K562 (cell line): ENCODE data around the gene IGF2R. TPM values are rescaled to one million over a fixed set of nuclear protein-coding genes. Genes with fewer than 3 reads are reported as not detected.

ENCODE experiments used
- CBX3 ChIP-seq, 2 experiments: IDR thresholded peaks; 1 replicate in 1 of 2; 2 replicates in 1 of 2; pipeline ENCODE4 v1.6.1; 2012; ENCODE audit warnings: inconsistent platforms in 2 of 2, low read length in 2 of 2, borderline replicate concordance in 1 of 2, control low read depth in 1 of 2
- CEBPB ChIP-seq: fragments of 450-650 bp; IDR thresholded peaks from 2 replicates; pipeline ENCODE4 v1.6.1; 2016; ENCODE audit warnings: missing genetic modification characterization, missing compliant biosample characterization
- CEBPG ChIP-seq, 3 experiments: fragments of 200-800 bp in 1 of 3; sonication (Bioruptor generic) in 1 of 3; sonication (generic) in 1 of 3; formaldehyde crosslinking in 1 of 3; IDR thresholded peaks in 2 of 3; conservative IDR thresholded peaks in 1 of 3; 2 replicates each; pipeline versions ENCODE4 v1.6.1 to v1.8.0; 2016 to 2022; ENCODE audit warnings: missing compliant biosample characterization in 2 of 3, missing genetic modification characterization in 2 of 3, mild to moderate bottlenecking in 1 of 3, missing genetic modification reagents in 1 of 3
- EHMT2 ChIP-seq: fragments of 450-650 bp; IDR thresholded peaks from 2 replicates; pipeline ENCODE4 v1.6.1; 2018; ENCODE audit warnings: antibody characterized with exemption
- HDAC8 ChIP-seq: fragments of 450-650 bp; IDR thresholded peaks from 2 replicates; pipeline ENCODE4 v1.6.1; 2016; ENCODE audit warnings: mild to moderate bottlenecking, missing genetic modification characterization, moderate library complexity, missing compliant biosample characterization
- KAT7 ChIP-seq: sonication (generic); formaldehyde crosslinking; IDR thresholded peaks from 2 replicates; pipeline ENCODE4 v1.8.0; 2022; ENCODE audit warnings: missing genetic modification reagents, mild to moderate bottlenecking, borderline replicate concordance
- PCBP1 ChIP-seq: fragments of 200-400 bp; formaldehyde crosslinking; IDR thresholded peaks from 2 replicates; pipeline ENCODE4 v1.6.1; 2018; ENCODE audit warnings: mild to moderate bottlenecking, low read depth, low read length; ENCODE audit not compliant: poor library complexity, severe bottlenecking
- POLR2G ChIP-seq: fragments of 200-400 bp; formaldehyde crosslinking; IDR thresholded peaks from 2 replicates; pipeline ENCODE4 v1.6.1; 2017; ENCODE audit warnings: low read depth, mild to moderate bottlenecking, antibody characterized with exemption, low read length, moderate library complexity
- STAT6 ChIP-seq: sonication (generic); formaldehyde crosslinking; IDR thresholded peaks from 2 replicates; pipeline ENCODE4 v1.8.1; 2023; ENCODE audit warnings: mild to moderate bottlenecking, missing genetic modification reagents
- ZNF707 ChIP-seq: fragments of 250-450 bp; sonication (Bioruptor Pico); conservative IDR thresholded peaks from 2 replicates; pipeline ENCODE4 v1.8.0; 2022; ENCODE audit warnings: inconsistent platforms, mild to moderate bottlenecking, moderate library complexity
- polyA plus RNA-seq, 8 experiments: library from polyadenylated mRNA; depleted of rRNA in 4 of 8; stranded (reverse) in 5 of 8; unstranded in 3 of 8; fragments of >200 nt; fragmentation: Nextera tagmentation in 2 of 8; fragmentation: Illumina TruSeq in 1 of 8; extraction: Ambion mirVana in 2 of 8; extraction: Trizol in 1 of 8; gene quantifications; 2 replicates each; pipeline versions ENCODE4 v1.2.1 to v1.2.3, GENCODE V29; 2011 to 2014; ENCODE audit warnings: inconsistent platforms in 1 of 8, missing spikeins in 1 of 8
- total RNA-seq, 7 experiments: library from RNA; depleted of rRNA in 6 of 7; stranded (reverse); fragments of >200 nt in 6 of 7; fragmentation: Illumina TruSeq in 2 of 7; extraction: Trizol in 2 of 7; gene quantifications; 2 replicates each; pipeline versions ENCODE4 v1.2.1 to v1.2.3, GENCODE V29; 2011 to 2021; ENCODE audit warnings: low replicate concordance in 1 of 7
- TF ChIP-seq, protein P1 (sequence below), 2 experiments: fragments of 450-650 bp; formaldehyde crosslinking in 1 of 2; IDR thresholded peaks; 2 replicates each; pipeline versions ENCODE4 v1.4.0 to v1.6.1; 2014 to 2020; ENCODE audit warnings: mild to moderate bottlenecking in 2 of 2, borderline replicate concordance in 1 of 2, low read depth in 1 of 2
- TF ChIP-seq, protein P2 (sequence below): fragments of 450-650 bp; IDR thresholded peaks from 2 replicates; pipeline ENCODE4 v1.6.1; 2016; ENCODE audit warnings: mild to moderate bottlenecking

IGF2R gene
- total and polyA plus RNA-seq, 9 of the 15 experiments (the other 6 are each of a cell fraction or from before 2014, with no cell fraction given): 3.5 to 92.3 (median 34.5) TPM

DNA sequence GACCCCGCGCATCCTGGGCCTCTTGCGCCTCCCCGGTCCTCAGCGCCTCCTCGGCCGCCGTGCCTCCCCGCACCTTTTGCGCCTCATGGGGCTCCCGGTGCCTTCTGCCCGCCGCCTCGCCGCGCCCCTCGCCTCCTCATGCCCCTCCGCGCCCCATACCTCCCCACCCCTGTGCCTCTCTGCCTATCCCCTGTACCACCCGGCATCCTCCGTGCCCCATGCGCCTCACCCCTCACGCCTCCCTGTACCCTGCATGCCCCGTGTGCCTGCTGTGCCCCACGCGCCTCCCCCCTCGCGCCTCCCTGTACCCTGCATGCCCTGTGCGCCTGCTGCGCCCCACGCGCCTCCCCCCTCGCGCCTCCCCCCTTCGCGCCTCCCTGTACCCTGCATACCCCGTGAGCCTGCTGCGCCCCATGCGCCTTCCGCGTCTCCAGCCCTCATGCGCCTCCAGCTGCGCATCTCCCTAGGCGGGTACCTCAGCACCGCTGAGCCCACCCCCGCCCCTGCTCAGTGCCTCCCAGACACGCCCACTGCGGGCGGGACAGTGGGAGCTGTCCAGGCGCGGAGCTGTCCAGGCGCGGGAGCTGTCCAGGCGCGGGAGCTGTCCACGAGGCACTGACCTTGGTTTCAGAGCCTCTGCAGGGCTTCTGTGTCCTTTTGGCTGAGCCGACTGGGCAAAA lies 37.1 kb downstream of the IGF2R start (continued):
- TF ChIP-seq, protein P1, sequence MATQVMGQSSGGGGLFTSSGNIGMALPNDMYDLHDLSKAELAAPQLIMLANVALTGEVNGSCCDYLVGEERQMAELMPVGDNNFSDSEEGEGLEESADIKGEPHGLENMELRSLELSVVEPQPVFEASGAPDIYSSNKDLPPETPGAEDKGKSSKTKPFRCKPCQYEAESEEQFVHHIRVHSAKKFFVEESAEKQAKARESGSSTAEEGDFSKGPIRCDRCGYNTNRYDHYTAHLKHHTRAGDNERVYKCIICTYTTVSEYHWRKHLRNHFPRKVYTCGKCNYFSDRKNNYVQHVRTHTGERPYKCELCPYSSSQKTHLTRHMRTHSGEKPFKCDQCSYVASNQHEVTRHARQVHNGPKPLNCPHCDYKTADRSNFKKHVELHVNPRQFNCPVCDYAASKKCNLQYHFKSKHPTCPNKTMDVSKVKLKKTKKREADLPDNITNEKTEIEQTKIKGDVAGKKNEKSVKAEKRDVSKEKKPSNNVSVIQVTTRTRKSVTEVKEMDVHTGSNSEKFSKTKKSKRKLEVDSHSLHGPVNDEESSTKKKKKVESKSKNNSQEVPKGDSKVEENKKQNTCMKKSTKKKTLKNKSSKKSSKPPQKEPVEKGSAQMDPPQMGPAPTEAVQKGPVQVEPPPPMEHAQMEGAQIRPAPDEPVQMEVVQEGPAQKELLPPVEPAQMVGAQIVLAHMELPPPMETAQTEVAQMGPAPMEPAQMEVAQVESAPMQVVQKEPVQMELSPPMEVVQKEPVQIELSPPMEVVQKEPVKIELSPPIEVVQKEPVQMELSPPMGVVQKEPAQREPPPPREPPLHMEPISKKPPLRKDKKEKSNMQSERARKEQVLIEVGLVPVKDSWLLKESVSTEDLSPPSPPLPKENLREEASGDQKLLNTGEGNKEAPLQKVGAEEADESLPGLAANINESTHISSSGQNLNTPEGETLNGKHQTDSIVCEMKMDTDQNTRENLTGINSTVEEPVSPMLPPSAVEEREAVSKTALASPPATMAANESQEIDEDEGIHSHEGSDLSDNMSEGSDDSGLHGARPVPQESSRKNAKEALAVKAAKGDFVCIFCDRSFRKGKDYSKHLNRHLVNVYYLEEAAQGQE (IDR thresholded peaks at IDR 0.05; ENCODE audit: borderline replicate concordance): peak; percentile 72
- TF ChIP-seq, protein P1 (CRISPR knock-in tag; IDR thresholded peaks at IDR 0.05; ENCODE audit: low read depth): no peak
- TF ChIP-seq ZNF707: no peak
- no peak for TF ChIP-seq STAT6 (CRISPR knock-in tag)
- TF ChIP-seq CBX3 (IDR thresholded peaks at IDR 0.05; ENCODE audit: borderline replicate concordance in 1 of 2, low read length in 2 of 2): peak in 1 of 2 experiments; percentile 38; a peak in 1 of 3 replicates
- no peak for TF ChIP-seq KAT7 (CRISPR knock-in tag)
- no peak for TF ChIP-seq HDAC8
- no peak for TF ChIP-seq CEBPB
- TF ChIP-seq, protein P2, sequence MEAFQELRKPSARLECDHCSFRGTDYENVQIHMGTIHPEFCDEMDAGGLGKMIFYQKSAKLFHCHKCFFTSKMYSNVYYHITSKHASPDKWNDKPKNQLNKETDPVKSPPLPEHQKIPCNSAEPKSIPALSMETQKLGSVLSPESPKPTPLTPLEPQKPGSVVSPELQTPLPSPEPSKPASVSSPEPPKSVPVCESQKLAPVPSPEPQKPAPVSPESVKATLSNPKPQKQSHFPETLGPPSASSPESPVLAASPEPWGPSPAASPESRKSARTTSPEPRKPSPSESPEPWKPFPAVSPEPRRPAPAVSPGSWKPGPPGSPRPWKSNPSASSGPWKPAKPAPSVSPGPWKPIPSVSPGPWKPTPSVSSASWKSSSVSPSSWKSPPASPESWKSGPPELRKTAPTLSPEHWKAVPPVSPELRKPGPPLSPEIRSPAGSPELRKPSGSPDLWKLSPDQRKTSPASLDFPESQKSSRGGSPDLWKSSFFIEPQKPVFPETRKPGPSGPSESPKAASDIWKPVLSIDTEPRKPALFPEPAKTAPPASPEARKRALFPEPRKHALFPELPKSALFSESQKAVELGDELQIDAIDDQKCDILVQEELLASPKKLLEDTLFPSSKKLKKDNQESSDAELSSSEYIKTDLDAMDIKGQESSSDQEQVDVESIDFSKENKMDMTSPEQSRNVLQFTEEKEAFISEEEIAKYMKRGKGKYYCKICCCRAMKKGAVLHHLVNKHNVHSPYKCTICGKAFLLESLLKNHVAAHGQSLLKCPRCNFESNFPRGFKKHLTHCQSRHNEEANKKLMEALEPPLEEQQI: peak; percentile 93
- TF ChIP-seq POLR2G: peak; percentile 39; the same call in 1 of the 2 replicates
- TF ChIP-seq CEBPG (CRISPR knock-in tag; IDR thresholded peaks at IDR 0.05): no peak
- no peak for TF ChIP-seq CEBPG (tag; conservative IDR thresholded peaks at IDR 0.05 in 1 of 2, IDR thresholded peaks at IDR 0.05 in 1 of 2)
- TF ChIP-seq PCBP1: peak; percentile 70
- peak; percentile 55; the same call in 1 of the 2 replicates for TF ChIP-seq EHMT2
